ENCODE measurements around the gene SUSD2.
"Not testable (repeated sequence)": the region's sequence is repeated elsewhere in the genome, so short reads cannot be mapped to it uniquely, and the experiment has no call there.

The SUSD2 gene

GRCh38 chr22:24209687-24210086 is 28.4 kb downstream of the SUSD2 start:
- TF ChIP-seq TSHZ2 (CRISPR knock-in tag; IDR thresholded peaks at IDR 0.05) (no peak), PPARA (CRISPR knock-in tag; IDR thresholded peaks at IDR 0.05; ENCODE audit: borderline replicate concordance) (no peak), ZFP3 (CRISPR knock-in tag; IDR thresholded peaks at IDR 0.05) (no peak), TOX (CRISPR knock-in tag; IDR thresholded peaks at IDR 0.05; ENCODE audit: borderline replicate concordance) (no peak), ISL1 (CRISPR knock-in tag; IDR thresholded peaks at IDR 0.05) (no peak), ZNF70 (CRISPR knock-in tag; IDR thresholded peaks at IDR 0.05) (no peak), CSRNP3 (CRISPR knock-in tag; IDR thresholded peaks at IDR 0.05) (no peak), ZNF565 (CRISPR knock-in tag; conservative IDR thresholded peaks at IDR 0.05; ENCODE audit: low read depth) (no peak), GLIS3 (CRISPR knock-in tag; IDR thresholded peaks at IDR 0.05) (no peak), CSDC2 (CRISPR knock-in tag; IDR thresholded peaks at IDR 0.05) (no peak), ESRRG (CRISPR knock-in tag; IDR thresholded peaks at IDR 0.05) (no peak)
- no peak for ATAC-seq

GRCh38 chr22:24210409-24210808 is 29.1 kb downstream of the SUSD2 start:
- not testable (repeated sequence) for ATAC-seq

- ATAC-seq, result not testable (repeated sequence)
Observed at GRCh38 chr22:24211716-24212115, 30.4 kb downstream of the SUSD2 start.

GRCh38 chr22:24213111-24213510 is 31.8 kb downstream of the SUSD2 start:
- ATAC-seq, result not testable (repeated sequence)

DNA sequence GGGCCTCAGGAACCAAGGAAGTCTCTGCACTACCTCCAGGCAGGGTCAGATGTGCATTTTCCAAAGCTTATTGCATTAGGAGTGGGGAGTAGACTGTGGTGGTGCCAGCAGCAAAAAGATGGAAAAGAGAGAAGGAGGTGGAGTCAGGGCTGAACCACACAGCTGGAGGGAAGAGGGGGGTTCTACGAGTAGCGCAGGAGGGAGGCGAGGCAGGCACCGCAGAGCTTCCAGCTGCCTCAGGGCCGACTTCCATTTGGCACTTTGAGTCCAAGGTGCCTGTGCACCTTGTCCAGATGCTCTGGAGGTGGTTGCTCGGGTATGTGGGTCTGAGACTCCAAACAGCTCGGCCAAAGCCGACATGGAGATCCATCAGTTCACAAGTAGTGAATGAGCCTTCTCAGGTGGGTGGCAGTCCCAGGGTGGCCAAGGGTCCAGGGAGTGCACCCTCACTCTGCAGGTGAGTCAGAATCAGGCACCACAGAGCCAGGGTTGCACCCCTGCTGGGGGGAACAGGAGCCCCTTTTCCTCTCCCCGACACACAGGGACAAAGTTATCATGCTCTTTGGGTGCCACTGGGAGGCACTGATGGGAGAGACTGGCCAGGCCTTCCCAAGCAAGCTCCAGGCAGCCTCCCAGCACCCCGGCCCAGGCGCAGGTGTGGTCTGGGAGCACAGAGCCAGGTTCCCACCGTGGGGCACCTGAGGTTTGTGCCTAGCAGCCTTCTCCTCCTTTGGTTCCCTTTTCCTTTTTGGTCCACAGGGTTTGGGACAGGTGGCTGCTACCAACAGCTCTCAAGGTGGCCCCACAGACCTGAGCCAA is 33.4 kb downstream of the SUSD2 start:
- ATAC-seq, result no peak
- TF ChIP-seq OSR1 (CRISPR knock-in tag; IDR thresholded peaks at IDR 0.05) (no peak), TCF4 (CRISPR knock-in tag; IDR thresholded peaks at IDR 0.05; ENCODE audit: borderline replicate concordance) (no peak), ESRRG (CRISPR knock-in tag; IDR thresholded peaks at IDR 0.05) (no peak), PPARA (CRISPR knock-in tag; IDR thresholded peaks at IDR 0.05; ENCODE audit: borderline replicate concordance) (no peak), ZNF565 (CRISPR knock-in tag; conservative IDR thresholded peaks at IDR 0.05; ENCODE audit: low read depth) (no peak), ZFP3 (CRISPR knock-in tag; IDR thresholded peaks at IDR 0.05) (no peak), SNAI2 (CRISPR knock-in tag; IDR thresholded peaks at IDR 0.05) (no peak), ZNF70 (CRISPR knock-in tag; IDR thresholded peaks at IDR 0.05) (no peak), ARNTL (CRISPR knock-in tag; IDR thresholded peaks at IDR 0.05; ENCODE audit: borderline replicate concordance, low read depth) (no peak), ZC3H10 (CRISPR knock-in tag; IDR thresholded peaks at IDR 0.05) (no peak), TOX (CRISPR knock-in tag; IDR thresholded peaks at IDR 0.05; ENCODE audit: borderline replicate concordance) (no peak)
- TF ChIP-seq, protein P1, sequence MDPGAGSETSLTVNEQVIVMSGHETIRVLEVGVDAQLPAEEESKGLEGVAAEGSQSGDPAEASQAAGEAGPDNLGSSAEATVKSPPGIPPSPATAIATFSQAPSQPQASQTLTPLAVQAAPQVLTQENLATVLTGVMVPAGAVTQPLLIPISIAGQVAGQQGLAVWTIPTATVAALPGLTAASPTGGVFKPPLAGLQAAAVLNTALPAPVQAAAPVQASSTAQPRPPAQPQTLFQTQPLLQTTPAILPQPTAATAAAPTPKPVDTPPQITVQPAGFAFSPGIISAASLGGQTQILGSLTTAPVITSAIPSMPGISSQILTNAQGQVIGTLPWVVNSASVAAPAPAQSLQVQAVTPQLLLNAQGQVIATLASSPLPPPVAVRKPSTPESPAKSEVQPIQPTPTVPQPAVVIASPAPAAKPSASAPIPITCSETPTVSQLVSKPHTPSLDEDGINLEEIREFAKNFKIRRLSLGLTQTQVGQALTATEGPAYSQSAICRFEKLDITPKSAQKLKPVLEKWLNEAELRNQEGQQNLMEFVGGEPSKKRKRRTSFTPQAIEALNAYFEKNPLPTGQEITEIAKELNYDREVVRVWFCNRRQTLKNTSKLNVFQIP (CRISPR knock-in tag; IDR thresholded peaks at IDR 0.05; ENCODE audit: borderline replicate concordance, low read depth), result no peak

DNA sequence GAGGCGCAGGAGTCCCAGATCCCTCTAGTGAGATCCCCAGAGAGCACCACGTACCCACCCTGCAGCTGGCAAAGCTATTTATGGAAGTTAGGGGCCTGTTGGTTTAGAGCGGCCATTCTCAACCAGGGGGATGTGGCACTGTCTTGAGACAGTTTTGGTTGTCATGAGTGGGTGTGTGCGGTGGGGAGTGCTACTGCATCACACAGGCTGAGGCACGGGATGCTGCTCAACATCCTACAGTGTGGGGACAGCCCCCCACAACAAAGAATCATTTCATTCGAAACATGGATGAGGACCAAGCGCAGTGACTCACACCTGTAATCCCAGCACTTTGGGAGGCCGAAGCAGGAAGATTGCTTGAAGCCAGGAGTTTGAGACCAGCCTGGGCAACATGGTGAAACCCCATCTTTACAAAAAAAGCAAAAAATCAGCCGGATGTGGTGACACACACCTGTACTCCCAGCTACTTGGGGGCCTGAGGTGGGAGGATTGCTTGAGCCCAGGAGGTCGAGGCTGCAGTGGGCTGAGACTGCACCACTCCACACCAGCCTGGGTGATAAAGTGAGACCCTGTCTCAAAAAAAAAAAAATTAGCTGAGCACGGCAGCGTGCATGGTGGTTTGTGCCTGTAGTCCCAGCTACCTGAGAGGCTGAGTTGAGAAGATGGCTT is 35.4 kb downstream of the SUSD2 start:
- no peak for TF ChIP-seq ESRRG (CRISPR knock-in tag; IDR thresholded peaks at IDR 0.05)
- TF ChIP-seq RARB (CRISPR knock-in tag; IDR thresholded peaks at IDR 0.05), result no peak
- TF ChIP-seq TCF4 (CRISPR knock-in tag; IDR thresholded peaks at IDR 0.05; ENCODE audit: borderline replicate concordance), result no peak
- no peak for TF ChIP-seq TSHZ2 (CRISPR knock-in tag; IDR thresholded peaks at IDR 0.05)
- no peak for TF ChIP-seq PPARA (CRISPR knock-in tag; IDR thresholded peaks at IDR 0.05; ENCODE audit: borderline replicate concordance)
- TF ChIP-seq CREB5 (CRISPR knock-in tag; IDR thresholded peaks at IDR 0.05; ENCODE audit: low read depth), result no peak
- TF ChIP-seq ZFP30 (CRISPR knock-in tag; IDR thresholded peaks at IDR 0.05), result no peak
- no peak for TF ChIP-seq CSDC2 (CRISPR knock-in tag; IDR thresholded peaks at IDR 0.05)
- TF ChIP-seq ISL1 (CRISPR knock-in tag; IDR thresholded peaks at IDR 0.05), result no peak
- TF ChIP-seq SNAI2 (CRISPR knock-in tag; IDR thresholded peaks at IDR 0.05), result no peak
- no peak for ATAC-seq

All from SK-N-SH treated with all-trans-retinoic acid at 6 μM for 48 hours (cell line).